OCI-M1 (cell line): Measurements from ENCODE around the gene PLA2G2E.

Experiments used
- DNase-seq: peaks from one replicate; lab custom pipeline; 2025; lab: John Stamatoyannopoulos, UW

The PLA2G2E gene, protein sequence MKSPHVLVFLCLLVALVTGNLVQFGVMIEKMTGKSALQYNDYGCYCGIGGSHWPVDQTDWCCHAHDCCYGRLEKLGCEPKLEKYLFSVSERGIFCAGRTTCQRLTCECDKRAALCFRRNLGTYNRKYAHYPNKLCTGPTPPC

DNA sequence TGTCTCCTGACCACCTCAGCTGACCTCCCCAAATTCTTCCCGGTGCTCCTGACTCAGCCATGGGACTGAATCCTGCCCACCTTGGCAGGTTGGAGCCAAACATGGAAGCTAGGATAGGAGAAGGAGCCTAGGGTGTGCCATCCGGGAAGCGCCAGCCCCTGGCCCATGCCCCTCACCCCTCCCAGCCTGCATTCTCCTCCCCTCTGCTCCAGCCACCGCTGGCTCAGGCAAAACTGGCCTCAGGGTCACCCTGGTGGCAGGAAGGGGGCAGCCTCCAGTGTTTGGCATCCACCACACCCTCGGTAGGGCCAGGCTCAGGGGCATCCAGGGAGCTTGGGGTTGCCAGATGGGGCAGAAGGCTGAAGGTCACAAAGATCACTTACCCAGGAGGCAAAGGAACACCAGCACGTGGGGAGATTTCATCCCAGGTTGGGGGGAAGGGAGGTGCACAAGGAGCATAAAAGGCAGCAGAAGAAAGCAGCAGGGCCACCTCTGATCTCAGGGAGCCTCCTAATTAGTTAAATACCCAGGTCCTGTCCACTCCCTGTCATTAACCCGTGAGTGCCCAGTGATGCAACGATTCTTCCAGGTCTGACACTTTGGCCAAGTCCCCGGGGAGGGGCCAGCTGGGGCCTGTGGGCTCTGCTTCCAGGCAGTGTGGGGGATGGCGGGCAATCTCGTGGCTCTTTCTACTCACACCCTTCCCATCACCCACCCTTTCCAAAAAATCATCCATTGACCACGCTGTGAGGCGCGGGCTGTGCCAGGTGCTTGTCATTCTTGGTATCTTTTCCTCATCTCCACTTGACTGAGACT, at the start of gene PLA2G2E:
PLA2G2E (minus strand) TSS at position 481 of the 816 bp plus-strand sequence; CDS start at position 423, 58 bp downstream.
- no peak for DNase-seq

DNA sequence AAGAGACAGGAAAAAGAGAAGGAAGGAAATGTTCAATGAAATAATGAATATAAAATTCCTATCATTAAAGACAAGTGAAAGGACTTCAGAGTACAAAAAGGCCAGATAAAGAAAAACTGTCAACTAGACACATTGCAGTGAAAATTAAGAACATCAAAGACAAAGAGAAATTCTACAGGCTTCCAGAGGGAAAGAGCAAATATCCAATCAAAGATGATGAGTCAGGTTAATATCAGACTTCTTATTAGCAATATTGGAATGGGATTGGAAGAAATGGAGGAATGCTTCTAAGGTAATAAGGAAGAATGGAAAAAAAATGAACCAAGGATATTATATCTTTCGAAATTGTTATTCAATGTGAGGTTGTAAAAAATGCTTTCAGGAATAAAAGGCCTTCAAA, 48.2 kb upstream of the PLA2G2E start:
- DNase-seq, result no peak

DNA sequence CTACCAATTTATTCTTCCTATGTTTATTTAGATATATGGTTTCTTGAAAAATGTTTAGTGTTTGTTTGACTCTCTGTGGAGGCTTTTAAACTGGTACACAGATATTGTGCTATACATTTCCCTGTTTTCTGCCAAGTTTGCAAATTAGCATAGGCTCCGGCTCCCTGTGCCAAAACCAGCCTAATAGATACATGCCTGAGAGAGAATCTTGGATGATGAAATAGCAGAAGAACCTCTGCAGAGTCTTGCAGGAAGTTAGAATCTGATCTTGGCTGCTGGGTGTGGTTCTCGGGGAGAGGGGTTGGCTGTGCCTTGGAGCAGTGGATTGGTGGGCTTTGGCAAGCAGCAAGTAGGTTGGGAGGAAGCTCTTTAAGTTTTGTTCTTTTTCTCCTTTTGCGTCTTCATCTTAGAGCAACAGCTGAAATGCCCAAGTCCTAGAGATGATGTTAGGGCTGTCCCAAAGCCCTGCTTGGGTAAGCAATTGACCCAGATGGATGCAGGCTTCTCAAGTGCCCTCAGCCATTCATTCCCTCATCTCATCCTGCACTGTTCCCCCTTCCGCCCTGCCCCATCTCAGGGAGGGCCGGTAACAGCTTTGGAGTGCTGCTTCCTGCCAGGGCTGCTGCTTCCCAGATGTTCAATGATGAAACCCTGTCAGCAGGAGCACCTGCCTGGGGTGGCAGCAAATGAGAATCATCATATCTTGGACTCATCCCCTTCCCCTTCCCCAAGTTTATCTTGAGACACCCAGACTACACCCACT, 46.7 kb upstream of the PLA2G2E start:
- peak; percentile 64 for DNase-seq

GRCh38 chr1:19967808-19968207, 44.4 kb upstream of the PLA2G2E start:
- no peak for DNase-seq

DNA sequence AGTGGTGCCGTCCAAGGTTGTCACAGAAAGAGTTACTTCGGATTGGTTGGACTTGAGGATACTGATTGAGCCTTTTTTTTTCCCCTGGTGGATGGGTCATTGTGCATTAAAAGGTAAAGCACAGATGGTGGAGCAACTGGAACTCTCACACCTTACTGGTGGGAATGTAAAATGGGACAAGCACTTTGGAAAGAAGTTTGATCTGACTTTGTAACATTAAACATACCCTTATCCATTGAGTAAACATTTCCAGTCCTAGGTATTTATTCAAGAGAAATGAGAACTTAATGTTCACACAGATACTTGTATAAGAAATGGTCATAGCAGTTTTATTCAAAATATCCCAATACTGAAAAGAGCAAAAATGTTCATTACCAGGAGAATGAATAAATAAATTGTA, 41.1 kb upstream of the PLA2G2E start:
- DNase-seq, result no peak

DNA sequence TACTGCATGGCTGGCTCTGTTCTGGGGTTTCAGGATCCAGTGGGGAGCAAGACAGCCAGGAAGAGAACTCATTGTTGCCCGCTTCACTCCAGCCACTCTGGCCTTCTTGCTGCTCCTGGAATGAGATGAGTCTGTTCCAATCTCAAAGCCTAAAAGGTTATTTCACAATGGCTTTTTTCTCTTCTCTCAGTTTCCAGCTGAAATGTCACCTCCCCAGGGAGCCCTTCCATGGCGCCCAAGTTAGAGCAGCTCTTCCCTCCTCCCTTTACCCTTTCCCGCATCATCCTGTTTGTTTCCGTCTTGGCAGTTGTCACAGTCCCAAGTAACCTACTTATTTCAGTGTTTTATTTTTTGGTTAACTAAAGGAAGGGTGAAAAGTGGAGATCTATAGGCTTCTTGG, 40.2 kb upstream of the PLA2G2E start:
- no peak for DNase-seq

DNA sequence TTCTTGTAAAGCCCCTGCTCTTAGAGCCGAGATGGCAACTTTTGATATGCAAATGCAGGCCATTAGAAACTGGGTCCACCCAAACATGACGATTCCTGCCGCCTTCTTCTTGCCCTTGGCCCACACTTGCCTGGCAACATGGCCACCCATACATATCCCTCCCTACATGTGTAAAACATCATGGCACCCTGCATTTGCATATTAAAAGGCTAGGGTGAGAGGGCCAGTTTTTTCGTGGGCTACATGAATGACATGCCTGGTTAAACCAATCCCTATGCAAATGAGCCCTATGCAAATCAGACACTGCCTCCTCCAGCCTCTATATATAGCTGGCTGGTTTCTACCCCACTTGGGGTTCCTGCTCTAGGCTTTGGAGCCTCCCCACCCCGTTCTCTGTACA, 37.2 kb upstream of the PLA2G2E start:
- DNase-seq, result no peak

DNA sequence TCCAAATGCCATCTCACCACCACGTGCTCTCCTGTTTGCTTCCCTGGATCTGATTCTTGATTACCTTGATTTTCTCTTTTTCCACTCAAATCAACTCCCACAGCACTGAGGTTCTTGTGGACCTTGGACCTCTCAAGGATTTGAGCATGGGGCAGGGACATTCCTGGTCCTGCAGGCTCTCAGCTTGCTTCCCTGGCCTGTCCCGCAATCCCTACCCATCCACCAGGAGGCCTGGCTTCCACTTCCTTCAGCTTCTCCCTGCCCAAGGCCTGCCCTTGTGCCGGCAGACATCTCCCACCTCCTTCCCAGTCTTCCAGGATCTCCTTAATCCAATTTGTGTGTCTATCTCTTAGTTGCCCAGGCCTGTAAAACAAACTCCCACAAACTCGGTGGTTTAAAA, 34.4 kb upstream of the PLA2G2E start:
- DNase-seq, result no peak

DNA sequence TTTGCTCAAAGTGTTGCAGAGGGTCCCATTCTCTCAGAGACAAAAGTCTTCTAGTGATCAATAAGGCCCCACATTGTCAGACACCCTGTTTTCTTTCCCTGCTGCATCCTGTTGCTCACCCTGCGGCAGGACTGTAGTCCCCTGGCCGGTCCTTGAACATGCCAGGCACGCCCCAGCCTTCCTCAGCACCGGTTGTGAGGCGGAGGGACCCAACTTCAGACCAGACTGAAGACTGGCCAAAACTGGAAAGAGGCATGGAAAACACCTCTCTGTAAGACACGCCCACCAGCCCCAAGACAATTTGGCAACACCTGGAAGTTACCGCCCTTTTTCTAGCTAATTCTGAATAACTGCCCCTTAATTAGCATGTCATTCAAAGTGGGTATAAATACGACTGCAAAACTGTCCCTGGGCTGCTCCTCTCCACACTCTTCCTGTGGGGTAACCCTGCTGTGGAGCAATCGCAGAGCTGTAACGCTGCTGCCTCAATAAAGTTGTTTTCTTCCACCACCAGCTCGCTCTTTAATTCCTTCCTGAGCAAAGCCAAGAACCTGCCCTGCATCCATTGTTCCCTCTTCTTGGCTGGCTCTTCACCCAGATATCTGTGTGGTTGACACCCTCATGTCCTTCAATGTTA, 32.2 kb upstream of the PLA2G2E start:
- DNase-seq, result no peak

DNA sequence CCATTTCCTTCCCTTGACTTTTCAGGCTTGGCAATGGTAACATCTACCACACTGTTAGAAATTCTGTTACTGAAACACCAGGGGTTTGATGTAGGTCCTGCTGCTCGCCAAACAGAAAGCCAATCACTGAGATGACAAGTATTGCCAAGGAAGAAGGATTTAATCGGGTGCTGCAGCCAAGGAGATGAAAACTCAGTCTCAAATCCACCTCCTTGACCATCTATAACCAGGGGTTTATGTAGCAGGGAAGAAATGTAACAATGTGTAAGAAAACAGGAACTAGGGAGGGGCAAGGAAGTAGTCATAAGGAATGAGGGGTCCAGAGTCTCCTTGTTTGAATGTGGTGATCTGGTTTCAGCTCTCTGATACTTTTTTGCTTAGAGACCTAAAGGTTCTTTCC, 30.6 kb upstream of the PLA2G2E start:
- DNase-seq, result no peak

DNA sequence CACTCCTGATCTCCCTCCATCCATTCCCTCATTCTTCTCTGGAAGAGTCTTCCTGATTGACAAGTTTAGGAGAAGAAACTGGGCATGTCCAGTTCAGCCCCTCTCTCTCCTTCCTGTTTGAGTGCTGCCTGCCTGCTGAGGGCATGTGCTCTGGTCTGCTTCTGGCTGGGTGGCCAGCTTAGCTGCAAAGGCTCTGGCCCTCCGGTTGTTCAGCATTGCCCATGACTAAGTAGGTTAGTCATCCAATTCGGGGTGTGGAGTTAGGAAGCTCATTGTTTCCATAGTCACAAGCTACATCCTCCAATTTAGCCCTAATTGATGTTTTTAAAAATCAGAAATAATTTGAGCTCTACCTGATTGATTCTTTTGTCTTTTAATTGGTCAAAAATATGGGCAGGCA, 25.6 kb upstream of the PLA2G2E start:
- DNase-seq, result no peak

- DNase-seq, result no peak
Measured at GRCh38 chr1:19946971-19947370, 23.6 kb upstream of the PLA2G2E start.

DNA sequence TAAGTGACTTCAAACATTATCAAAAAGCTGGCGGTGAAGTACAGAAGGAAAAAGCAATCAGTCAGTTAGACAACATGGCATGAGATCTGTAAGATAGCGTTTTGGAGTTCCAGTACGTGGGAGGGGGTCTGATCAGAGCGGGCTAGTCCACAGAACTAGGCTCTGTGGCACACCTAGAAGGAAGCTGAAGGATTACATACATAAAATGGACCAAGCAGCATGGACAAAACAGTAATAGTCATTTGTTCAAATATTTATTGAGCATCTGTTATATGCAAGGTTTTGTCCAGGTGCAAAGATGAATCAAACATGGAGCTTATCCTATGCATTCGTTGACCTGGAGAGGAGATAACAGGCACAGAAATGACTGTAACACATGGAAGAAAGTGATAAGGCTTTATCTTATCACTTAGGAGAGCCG, 22.9 kb upstream of the PLA2G2E start:
- no peak for DNase-seq

DNA sequence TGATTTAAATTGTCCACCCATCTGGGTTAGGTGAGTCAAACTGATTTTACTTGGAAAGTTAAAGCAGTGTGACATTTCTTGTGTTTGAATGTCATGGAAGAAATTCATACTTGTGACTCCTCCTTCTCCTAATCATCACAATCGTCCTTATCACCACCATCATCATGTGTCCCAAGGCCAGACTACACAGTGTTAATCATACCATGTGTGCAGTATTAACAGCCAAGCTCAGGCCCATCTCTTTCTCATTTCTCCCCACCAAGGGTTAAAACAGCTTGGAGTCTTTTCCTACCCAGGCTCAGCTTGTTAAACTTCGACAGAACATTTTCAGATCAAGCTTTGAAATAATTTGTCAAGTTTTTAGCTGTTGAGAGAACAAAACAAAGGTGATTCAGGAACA, 22.5 kb upstream of the PLA2G2E start:
- DNase-seq, result no peak

DNA sequence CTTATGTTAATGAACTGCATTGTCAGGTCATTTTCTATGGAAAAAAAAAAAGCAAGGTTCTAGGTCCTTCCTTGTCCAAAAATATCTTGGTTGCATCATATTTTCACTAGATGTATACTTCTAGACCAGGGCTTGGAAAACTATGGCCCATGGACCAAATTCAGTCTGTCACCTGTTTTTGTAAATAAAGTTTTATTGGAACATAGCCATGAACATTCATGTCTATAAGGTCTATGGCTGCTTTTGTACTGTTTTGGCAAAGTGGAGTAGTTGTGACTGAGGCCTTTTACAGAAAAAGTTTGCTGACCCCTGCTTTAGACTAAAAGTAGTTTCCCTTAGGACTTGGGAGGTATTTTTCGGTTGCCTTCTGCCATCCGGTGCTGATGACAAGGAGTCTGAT, 19.2 kb upstream of the PLA2G2E start:
- DNase-seq, result no peak

DNA sequence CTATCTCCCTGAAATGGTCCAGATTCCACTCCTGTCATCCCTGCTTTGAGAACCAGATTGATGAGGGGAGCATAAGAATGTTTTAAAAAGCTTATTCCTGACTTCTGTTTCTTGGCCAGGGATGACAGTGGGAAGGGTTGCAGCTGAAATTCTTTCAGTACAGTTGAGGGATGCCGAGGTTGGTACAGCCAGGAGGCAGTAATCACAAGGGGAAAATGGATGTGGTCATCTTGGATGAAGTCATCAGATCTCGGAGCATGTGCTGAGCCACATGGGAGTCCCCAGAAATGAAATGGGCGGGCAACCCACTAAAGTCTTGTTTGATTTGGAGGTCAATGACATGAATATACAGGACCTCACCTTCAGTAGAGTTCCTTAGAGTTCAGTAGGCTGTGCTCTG, 18.7 kb upstream of the PLA2G2E start:
- no peak for DNase-seq

GRCh38 chr1:19941206-19941568, 17.8 kb upstream of the PLA2G2E start:
- no peak for DNase-seq

DNA sequence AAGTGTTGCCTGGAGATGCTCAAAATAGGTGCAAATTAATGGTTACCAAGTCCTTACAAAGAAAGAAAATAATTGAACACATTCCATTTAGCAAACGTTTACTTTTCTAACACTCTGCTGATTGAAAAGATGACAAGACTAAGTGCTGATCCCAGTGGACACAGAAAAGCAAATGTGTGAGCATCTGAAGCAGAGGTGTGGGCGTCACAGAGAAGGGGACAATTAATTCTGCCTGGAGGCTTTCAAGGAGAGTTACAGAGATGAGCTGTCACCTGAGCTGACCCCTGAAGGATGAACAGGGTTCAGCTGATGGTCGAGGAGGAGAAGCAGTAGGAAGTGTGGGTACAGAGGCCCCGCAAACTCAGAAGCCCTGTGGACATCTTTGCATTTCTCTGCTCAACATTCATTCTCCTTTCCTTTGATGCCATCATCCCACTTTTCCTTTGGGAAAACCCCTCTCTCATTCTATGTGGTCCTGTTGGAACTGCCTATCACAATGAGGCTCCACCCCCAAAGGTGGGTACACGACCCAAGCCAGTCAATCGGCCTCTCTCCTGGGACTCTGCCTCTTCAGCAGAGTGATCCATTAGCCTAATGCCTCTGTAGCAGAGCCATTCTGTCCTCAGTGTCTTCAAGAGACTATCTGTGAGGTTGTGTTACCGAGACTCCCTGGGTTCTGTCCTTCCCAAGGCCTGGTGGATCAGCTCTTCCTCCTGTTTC, 17.2 kb upstream of the PLA2G2E start:
- no peak for DNase-seq

- no peak for DNase-seq
Measured at GRCh38 chr1:19938472-19938871, 15.1 kb upstream of the PLA2G2E start.

DNA sequence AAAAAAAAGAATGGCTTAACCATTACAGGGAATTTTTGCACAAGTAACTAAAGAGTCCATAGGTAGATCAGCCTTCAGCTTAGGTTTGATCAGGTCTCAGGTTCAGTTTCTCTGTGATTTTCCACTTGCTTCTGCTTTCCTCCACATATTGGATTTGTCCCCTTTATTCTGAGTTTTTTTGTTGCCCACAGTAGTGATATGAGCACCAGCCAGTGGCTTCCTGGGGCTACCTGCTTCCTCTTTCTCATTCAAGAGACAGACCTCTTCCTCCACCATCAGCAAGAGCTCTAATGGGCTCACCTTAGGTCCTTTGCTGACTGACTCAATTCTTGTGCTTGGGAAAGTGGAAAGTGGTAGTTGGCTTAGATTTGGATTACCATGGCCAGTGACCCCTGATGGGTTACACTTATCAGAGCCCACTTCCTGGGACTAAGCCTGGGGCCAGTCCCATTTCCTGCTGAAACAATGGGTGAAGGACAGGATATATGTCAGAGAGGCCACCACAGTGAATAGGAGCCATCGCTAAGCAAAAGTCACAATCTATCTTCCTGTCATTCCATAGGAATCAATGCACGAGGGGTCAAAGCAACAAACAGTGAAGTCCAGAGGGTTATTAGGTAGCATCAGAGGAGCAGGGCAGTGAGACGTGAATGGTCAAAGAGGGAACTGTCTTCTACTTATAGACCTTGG, 12.8 kb upstream of the PLA2G2E start:
- no peak for DNase-seq

DNA sequence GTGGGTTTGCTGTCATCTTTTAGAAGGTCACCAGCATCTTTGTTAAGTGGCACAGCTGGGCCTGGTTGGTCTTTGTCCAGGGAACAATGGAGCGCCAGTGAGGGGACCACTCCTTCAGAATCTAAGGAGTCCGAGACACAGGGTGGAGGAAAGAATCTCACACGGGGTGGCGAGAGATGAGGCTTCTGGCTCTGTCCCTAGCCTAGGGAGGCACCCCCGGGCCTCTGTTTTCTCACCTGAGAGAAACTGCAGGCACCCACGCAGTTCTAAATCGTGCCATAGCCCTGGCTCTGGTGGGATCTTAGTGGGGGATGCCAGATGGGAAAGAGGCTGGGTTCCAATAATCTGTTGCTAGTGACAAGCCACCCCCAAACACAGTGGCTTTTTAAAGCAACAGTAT, 10.9 kb upstream of the PLA2G2E start:
- DNase-seq, result no peak
